ENCODE results near the gene DNAI1.
A peak's percentile ranks its signal among the peaks of the same experiment; 100 is the strongest.
"Not testable (repeated sequence)": the region's sequence is repeated elsewhere in the genome, so short reads cannot be mapped to it uniquely, and the experiment has no call there.

Gene DNAI1

DNA sequence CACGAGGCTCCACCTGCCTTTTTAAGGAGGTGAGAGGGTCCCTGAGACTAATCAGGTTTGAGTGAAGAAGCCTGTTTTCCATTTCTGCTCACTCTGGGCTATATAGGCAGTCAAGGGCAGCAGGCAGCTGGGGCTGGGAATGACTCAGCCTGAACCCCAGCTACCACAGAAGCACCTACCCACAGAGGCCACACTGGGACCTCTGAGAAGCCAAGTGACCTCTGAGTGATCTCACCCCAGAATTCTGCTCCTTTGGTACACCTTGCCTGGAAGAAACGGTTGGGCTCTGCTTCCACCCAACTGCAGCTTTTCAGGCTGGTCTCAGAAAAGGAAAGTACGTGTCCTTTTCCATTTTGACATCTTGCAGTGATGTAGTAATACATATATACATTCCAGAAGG, 7.1 kb upstream of the DNAI1 start:
- no peak for DNase-seq

DNA sequence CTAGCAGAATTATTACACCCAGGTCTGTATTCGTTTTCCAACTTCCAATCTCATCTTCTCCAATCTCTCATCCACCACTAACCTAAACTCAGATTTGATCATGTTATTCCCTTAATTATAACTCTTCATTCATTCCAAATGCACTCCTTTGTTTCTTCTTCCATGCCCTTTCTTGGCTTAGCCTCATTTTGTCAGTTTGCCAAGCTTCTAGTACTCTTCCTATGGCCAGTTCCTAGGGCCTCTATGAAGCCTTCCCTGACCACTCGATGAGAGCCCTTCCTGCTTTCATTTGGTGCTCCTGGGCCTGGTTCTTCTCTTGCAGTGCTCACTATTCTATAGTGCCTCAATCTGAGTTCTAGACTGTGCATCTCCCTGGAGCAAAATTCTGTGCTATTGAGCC, 6.0 kb upstream of the DNAI1 start:
- DNase-seq = no peak

DNA sequence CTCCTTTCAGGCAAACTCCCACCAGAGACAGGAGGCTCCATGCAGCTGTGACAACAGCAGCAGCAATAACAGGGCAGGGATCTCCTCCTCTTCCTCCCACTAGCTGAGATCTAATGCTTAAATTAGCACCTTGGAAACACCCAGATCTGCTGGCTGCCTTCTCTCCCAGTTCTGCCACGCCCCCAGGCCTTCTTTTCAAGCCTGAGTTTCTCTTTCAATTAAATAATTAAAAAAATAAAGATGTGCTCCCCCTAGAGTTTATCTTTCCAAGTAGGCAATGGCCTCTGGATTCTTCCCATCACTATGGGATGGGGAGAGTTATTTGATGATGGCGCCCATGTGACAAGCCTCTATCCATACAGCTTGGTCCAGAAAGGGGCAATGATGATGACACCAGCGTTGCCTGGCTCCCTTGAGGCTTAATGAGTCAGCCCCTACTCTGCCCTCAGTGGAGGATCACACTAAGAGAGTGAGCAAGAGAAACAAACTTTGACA, 4.0 kb upstream of the DNAI1 start:
- DNase-seq = peak; percentile 30

DNA sequence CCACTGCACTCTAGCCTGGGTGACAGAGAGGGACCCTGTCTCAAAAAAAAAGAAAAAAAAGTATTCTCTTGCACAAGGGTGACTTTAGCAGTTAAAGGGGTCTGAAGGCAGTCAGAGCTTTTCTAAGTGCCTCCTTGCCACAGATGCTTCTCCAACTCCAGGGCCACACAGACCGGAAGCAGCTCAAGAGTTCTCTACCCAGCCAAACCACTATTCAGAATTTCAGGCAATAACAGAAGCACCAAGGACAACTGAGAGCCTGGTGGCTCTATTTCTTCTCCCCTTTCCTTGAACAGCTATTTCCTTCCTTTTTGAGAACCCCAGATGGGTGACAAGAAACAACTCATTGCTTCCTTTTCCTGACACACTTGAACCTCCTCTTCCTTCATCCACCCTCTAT, 2.5 kb upstream of the DNAI1 start:
- no peak for DNase-seq

DNA sequence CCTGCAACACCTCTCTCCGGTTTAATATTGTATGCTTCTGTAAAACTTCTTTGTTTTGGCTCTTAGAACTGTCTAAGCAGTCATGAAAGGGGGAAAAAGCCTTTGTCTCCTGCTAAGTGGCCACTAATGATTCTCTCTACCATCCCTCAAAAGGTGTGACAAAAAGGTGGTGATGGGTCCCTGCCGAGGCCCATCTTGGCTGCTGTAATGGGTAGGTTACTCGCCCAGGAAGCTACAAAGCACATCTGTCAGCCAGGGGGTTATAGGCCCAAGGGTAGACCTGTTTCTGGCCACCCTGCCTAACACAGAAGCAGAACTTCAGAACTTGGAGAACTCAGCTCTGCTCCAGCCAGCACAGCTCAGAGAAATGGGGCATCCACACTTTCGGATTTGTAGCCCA, 1.9 kb upstream of the DNAI1 start:
- no peak for DNase-seq

DNA sequence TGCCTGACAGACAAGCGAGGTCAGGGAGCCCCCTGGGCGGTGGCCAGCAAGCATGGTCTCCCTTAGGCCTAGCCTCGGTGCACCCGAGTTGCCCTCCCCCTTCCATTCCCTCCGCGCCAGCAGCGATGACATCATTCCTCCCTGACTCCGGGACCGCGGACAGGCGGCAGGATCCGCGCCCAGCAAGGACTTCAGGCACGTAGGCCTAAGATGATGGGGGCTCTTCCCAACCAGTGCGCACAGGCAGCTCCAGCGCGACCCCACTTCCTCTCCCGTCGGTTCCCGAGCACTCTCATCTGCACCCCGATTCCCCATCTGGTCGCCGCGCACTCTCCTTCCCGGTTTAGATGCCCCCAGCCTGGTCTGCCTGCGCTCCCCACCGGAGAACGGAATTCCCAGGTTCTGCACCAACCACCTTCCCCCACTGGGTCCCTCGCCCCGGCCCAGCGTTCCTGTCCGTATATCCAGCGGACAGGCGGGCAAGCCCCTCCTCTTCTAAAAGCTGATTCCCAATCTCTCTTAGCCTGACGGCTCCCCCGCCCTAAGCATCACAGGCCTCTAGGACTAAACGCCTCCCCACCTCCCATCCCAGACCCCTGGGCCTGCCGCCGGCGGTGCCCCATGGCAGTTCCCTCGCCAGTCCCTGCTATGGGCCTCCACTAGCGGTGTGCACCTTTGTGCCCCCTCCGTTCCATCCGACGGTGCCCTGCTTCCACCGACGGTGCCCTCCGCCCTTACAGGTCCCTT, 1.2 kb upstream of the DNAI1 start:
- DNase-seq = peak; percentile 10

DNA sequence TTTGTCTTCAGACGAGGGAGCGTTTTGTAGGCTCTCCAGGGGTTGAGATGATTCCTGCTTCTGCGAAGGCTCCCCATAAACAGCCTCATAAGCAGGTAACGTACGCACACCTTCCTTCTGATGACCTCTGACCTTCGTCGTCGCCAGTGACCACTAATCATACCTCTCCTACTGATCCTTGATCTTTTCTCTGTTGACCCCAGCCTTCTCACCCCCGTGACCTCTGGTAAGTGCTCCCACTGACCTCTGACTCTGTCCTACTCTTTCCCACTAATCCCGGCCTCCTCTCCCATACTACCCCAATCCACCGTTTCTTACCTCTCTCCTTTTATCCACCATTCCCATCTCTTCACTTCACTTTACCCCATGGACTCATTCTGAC, 345 bp downstream of the DNAI1 start:
- DNase-seq = no peak

DNA sequence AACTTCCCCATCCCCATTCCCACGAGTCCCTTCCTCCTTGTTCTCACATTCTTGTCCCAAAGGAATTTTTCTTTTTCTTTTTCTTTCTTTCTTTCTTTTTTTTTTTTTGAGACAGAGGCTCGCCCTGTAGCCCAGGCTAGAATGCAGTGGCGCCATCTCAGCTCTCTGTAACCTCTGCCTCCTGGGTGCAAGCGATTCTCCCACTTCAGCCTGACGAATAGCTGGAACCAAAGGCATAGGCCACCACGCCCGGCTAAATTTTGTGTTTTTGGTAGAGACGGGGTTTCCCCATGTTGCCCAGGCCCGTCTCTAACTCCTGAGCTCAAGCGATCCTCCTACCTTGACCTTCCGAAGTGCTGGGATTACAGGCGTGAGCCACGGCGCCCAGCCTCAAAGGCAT, 751 bp downstream of the DNAI1 start:
- no peak for DNase-seq

DNA sequence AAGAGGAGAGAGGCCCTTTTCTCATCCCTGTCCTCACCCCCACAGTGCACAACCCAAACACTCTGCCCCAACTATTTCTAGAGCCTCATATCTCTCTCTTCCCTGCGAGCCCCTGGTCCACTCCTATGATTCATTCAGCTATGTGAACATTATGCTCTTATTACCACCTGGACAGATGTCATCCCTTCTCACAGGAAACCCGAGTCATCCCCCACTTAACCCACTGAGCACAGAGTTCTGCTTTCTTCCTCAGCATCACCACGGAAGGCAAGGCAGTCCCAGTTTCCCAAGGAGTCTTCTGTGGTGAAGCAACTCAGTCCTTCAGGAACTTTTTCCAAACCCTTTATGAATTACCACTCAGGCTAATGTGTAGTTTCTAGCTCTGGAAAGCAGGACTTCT, 1.3 kb downstream of the DNAI1 start:
- DNase-seq = no peak

DNA sequence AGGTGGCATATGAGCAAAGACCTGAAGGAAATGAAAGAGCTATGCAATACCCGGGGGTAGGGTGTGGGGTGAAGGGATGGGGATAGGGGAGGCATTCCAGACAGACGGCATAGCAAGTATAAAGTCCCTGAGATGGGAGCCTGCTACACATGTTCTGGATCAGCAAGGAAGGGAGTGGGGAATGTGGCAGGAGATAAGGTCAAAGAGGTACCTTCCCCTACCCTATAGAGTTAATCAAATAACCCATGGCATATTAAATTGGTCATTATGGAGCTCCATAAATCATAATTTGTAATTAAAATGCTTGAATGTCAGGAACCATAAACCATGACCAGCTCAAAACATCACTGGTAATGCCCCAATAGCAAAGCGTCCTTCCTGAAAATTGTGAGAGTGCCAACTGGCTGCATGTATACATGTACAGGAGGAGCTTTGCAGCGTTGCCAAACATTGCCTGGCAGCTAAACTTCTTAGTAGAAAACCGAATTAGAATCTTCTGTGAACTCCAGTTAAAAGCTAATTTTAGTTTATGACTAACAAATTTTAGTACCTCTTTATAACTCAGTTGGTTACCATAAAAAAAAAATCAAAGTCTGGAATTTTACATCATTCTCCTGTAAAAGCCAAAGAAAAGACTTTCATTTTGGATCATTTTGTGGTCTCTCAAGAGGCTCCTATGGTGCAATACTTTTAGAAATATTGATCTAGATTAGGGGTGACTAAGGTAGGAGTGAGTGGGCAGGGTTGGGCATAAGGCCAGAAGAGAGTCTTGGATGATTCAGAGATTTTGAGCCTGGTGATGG, 4.7 kb downstream of the DNAI1 start:
- no peak for DNase-seq

DNA sequence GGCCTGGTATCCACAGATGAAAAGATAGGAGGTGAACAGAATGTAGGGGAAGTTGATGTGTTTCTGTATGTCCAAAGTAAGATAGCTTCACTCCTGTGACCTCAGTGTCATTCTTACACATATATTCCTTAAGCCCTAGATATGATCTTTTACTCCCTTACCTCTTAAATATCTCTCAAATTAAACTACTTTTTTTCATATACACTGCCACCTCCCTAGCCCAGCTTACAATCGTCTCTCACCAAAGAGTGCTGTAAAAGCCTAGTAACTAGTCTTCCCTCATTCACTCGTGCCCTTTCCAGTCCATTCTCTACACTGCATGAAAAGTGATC, 5.3 kb downstream of the DNAI1 start:
- no peak for DNase-seq

DNA sequence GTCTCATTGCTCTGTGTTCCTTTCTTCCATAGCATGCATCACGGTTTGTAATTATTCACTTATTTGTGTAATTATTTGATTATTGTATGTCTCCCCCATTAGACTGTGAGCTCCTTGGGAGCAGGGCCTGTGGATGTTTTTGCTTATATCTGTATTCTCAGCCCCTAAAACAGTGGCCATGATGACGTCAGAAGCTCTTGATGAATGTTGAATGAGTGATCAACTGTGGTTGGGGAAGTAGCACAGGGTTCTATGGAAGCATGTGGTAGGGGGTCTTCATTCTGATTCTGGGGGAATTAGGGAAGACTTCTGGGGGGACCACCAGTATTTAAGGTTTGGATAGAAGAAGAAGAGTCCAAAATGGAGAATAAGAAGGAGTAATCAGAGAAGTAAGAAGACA, 6.0 kb downstream of the DNAI1 start:
- DNase-seq = no peak

DNA sequence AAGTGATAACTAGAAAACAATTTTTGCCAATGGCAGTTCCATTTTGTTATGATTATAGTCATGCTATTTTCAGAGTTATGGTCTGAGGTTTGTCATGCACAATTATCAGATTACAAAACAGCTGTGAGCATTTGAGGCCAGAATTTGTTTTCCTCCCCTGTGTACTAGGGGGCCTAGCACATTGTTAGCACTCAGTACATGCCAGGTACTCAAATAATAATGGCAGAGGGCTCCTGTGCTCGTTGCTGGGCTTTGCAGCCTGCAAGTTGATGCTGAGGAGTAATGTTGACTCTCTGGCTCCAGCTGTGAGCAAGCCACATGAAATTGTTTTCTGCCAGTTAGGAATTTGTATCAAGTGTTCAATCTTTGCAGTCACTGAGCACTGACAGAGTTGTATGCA, 6.9 kb downstream of the DNAI1 start:
- DNase-seq = no peak

DNA sequence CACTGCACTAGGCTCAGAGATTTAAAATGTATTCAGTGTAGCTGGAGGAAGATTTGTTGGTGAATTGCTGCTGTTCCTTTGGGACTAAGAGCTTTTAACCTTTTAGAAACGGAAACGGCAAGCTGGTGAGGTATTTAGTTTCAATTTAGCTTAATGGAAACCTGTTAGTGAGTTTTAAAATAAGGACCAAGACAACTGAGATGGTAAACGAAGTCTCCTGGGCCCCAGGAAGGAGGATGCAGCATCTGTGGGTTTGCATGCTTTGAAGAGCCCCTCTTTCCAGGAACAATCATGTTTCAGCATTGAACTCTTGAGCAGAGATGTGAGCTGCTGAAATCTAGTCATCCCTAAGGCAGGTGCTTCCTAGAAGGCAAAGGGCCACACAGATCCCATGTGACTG, 16.5 kb downstream of the DNAI1 start:
- no peak for DNase-seq

DNA sequence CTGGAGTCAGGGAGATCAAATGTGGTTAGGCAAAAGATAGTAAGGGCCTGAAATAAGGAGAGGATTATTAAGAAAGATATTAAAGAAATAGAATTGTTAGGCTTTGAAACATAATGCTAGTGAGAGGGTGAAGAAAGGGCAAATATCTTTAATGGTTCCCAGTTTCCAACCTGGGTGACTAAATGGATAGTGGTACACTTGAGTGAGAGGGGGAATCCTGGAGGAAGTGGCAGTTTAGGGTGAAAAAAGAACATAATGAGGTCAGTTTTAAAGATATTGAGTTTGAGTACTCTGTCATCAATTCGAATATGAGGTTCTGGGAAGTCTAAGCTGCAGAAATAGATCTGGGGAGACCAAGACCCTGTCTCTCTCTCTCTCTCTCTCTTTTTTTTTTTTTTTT, 18.9 kb downstream of the DNAI1 start:
- DNase-seq = no peak

DNA sequence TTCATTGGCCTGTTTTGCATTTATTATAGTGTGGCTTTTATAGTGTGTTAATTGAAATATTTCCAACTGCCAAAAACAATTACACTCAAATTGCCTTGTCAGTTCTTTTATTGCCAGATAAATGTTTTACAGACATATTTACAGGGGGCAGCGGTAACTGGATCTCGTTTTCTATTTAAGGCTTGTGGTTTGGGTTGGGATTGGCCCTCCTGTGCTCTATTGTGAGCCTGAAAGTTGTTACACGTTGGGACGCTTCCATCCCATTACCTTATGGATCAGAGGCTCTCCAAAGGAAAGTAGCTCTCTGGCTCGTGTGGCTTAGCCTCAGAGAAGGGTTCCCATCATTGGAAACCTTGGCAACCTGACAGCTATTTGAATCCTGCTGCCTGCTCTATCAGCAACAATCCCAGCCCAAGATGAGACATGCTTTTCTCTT, 20.8 kb downstream of the DNAI1 start:
- DNase-seq = no peak

DNA sequence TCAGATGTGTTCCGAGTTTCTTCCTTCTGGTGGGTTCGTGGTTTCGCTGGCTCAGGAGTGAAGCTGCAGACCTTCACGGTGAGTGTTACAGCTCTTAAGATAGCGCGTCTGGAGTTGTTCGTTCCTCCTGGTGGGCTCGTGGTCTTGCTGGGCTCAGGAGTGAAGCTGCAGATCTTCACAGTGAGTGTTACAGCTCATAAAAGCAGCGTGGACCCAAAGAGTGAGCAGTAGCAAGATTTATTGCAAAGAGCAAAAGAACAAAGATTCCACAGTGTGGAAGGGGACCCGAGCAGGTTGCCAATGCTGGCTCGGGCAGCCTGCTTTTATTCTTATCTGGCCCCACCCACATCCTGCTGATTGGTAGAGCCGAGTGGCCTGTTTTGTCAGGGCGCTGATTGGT, 23.0 kb downstream of the DNAI1 start:
- DNase-seq = not testable (repeated sequence)

DNA sequence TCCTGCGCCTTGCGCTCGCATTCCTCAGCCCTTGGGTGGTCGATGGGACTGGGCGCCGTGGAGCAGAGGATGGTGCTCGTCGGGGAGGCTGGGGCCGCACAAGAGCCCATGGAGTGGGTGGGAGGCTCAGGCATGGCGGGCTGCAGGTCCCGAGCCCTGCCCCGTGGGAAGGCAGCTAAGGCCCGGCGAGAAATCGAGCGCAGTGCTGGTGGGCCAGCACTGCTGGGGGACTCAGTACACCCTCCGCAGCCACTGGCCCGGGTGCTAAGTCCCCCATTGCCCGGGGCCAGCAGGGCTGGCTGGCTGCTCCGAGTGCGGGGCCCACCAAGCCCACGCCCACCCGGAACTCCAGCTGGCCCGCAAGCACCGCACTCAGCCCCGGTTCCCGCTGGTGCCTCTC, 24.1 kb downstream of the DNAI1 start:
- DNase-seq = not testable (repeated sequence)

DNA sequence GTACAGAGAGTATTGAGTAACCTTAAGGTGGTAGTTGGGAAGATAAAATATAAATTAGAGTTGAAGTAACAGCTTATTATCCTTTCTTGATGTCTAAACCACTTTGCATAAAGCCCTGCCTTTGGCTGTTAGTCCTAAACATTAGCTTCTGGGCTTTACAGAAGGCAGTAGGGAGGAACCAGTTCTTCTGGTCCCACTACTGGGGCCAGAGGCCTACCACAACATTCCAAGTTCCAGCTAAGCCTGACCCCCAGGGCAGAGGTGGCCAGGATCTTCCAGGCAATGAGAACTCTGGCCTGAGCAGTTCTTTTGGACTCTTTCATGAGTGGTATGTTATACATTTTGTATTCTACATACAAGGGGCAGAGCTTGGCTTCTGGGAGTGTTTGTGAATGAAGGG, 26.1 kb downstream of the DNAI1 start:
- DNase-seq = no peak

DNA sequence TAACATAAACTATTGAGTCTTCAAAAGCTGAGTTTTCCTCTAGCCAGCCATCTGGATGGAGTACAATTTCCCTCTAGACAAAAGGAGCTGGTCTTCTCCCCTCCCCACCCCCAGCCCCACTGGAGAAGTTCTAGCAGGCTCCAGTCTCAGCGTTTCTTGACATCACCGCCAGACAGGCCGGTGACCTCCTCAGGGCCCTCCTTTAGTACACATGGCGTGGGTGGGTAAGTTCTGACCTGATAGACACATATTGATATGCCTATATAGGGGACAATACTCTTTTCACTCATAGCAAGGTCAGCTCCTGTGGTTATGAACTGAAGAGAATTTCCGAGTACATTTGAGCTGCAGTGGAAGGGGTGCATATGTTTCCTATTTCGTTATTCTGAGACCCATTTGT, 27.2 kb downstream of the DNAI1 start:
- no peak for DNase-seq

DNA sequence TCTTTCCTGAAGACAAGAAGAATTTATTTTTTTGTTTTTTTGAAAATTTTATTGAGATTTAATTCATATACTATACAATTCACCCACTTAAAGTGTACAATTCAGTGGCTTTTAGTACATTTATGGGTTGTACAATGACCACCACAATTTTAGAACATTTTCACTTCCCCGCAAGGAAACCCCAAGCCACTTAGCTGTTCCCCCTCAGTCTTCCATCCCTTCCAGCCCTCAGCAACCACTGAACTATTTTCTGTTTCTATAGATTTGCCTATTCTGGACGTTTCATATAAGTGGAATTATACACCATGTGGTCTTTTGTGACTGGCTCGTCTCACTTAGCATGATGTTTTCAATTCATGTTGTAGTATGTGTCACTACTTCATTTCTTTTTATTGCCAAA, 28.0 kb downstream of the DNAI1 start:
- no peak for DNase-seq

DNA sequence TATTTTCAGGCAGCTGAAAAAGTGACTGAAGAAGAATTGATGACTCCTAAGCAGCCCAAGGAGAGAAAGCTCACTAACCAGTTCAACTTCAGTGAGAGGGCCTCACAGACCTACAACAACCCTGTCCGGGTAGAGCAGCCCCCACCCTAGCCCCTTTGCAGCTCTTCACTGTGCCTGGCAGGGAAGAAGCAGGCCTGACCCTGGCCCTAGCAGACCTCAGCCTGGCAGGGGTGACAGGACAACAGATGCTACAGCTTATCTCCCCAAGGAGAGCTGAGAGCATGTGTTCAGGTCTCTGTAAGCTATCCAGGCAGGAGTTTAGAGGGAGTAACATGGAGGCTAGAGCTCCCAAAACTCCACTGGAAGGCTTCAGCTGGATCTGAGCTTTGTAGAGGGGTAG, 31.8 kb downstream of the DNAI1 start:
- no peak for DNase-seq

DNA sequence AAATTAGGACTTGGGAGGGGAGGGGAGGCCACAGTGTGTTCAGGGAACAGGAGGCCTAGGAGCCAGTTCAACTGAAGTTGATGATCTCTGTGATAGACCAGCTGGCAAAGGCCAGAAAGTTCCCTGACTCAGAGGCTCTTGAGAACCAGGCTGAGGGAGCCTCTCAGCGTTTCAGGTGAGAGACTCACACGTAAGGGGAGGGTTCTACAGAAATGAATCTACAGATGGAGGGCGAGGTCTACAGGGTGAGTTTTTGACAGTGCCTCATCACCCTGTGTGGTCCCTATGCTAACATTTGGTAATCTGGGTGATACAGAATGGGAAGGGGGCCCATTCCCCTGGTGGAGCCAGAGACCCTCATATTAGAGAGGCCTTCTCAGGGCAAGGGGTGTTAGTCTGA, 32.2 kb downstream of the DNAI1 start:
- DNase-seq = no peak

DNA sequence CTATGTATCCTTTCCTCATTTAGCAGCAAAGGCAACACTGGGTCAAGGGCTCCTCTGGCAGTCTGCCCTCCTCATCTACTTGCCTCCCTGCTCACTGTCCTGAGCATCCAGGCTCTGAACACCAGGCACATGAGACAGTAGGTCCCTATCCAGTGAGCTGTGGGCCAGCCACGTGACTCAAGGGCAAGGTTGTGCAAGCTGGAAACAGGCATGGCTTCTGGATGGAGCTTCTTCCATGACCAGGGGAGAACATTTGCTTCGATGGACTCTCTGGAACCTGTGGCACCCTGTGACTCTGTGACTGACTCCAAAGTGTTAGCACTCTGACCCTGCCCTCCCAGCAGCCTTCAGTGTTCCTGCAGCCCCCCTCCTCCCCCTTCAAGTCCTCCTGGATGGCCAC, 33.0 kb downstream of the DNAI1 start:
- no peak for DNase-seq

DNA sequence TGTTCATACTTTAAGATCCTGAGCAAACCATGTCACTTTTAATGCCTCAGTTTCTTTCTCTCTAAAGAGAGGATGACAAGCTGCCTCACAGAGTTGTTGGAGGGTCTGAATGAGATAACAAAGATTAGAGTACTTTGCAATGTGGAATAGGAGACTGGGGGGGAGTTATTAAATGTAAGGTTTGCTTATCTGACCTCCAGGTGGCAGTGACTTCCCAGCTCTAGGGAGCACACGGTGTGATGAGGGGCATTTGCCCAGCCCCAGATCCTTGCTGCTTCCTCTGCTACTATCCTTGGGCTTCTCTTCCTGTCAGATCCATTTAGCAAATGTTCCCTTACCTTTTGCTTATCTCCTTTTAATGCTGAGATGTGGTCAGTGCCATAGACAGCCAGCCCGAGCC, 33.4 kb downstream of the DNAI1 start:
- DNase-seq = no peak
